PC-9 (cell line): ENCODE measurements around the gene ART1.

Experiments
- EZH2 ChIP-seq: fragments of 200-600 bp; sonication (generic); IDR thresholded peaks from 2 replicates; pipeline ENCODE4 v1.8.0; 2017; ENCODE audit warnings: antibody characterized with exemption, low read depth
- TF ChIP-seq, protein P1 (sequence below): fragments of 200-600 bp; sonication (generic); conservative IDR thresholded peaks from 2 replicates; pipeline ENCODE4 v1.6.1; 2017; ENCODE audit warnings: mixed run types, antibody characterized with exemption, mild to moderate bottlenecking, moderate library complexity

DNA sequence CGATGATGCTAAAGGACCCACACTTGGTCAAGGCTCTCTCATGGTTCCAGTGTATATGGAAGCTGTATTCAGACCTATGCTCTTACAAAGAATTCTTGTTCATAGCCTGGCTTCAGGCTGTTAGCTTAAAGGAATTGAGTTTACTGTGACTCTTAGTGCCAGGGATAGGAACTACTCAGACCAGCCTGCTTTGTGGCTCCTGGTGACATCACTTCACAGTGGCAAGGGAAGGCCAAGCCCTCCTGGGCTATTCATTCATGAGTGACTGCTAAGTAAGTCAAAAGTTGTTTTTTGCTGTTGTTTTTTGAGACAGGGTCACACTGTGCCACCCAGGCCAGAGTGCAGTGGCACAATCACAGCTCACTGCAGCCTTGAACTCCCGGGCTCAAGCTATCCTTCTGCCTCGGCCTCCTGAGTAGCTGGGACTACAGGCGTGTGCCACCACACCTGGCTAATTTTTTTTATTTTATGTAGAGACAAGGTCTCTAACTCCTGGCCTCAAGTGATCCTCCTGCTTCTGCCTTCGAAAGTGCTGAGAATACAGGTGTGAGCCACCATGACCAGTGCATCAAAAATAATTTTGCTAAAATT, 12.8 kb upstream of the ART1 start:
- TF ChIP-seq, protein P1, sequence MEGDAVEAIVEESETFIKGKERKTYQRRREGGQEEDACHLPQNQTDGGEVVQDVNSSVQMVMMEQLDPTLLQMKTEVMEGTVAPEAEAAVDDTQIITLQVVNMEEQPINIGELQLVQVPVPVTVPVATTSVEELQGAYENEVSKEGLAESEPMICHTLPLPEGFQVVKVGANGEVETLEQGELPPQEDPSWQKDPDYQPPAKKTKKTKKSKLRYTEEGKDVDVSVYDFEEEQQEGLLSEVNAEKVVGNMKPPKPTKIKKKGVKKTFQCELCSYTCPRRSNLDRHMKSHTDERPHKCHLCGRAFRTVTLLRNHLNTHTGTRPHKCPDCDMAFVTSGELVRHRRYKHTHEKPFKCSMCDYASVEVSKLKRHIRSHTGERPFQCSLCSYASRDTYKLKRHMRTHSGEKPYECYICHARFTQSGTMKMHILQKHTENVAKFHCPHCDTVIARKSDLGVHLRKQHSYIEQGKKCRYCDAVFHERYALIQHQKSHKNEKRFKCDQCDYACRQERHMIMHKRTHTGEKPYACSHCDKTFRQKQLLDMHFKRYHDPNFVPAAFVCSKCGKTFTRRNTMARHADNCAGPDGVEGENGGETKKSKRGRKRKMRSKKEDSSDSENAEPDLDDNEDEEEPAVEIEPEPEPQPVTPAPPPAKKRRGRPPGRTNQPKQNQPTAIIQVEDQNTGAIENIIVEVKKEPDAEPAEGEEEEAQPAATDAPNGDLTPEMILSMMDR, result no peak
- TF ChIP-seq EZH2, result no peak
